ENCODE data around the gene JARID2. TPM values are rescaled to one million over a fixed set of nuclear protein-coding genes. Genes with fewer than 3 reads are reported as not detected.

JARID2 gene
- polyA plus RNA-seq, 1 donor (not counting 4 experiments of a cell fraction or from before 2014, with no cell fraction given): 11.0 TPM

- Histone ChIP-seq H3K36me3 (ENCODE audit: control insufficient read depth in 2 of 2, extremely low read depth in 1 of 2, insufficient read depth in 2 of 2, low read length in 2 of 2) (no peaks in the 10 kb centered on the region), H4K20me1 (ENCODE audit: control insufficient read depth, extremely low read depth, insufficient read depth, low read length) (peaks cover 4% of the 10 kb centered on the region), H3K27me3 (ENCODE audit: control insufficient read depth, extremely low read depth, insufficient read depth, low read length) (no peaks in the 10 kb centered on the region), H3K27ac (ENCODE audit: control insufficient read depth, insufficient read depth, low read length) (no peak overlapping the region), H3K4me3 (ENCODE audit: control insufficient read depth in 2 of 3, extremely low read depth in 1 of 3, insufficient read depth in 2 of 3, low read depth in 1 of 3, low read length in 3 of 3) (no peak overlapping the region), H3K4me2 (ENCODE audit: control insufficient read depth, extremely low read depth, insufficient read depth, low read depth, low read length) (no peak overlapping the region), H3K9ac (ENCODE audit: control insufficient read depth, extremely low read depth, insufficient read depth, low read length) (no peak overlapping the region), H3K4me1 (ENCODE audit: control insufficient read depth, extremely low read depth, insufficient read depth, low read length) (peaks cover 13% of the 10 kb centered on the region), H2AFZ (ENCODE audit: control insufficient read depth, low read length) (no peak overlapping the region), H3K9me1 (ENCODE audit: control insufficient read depth, extremely low read depth, insufficient read depth, low read length) (no peaks in the 10 kb centered on the region), H3K9me3 (ENCODE audit: control insufficient read depth, low read depth, low read length) (no peaks in the 10 kb centered on the region), H3K79me2 (ENCODE audit: control insufficient read depth, insufficient read depth, low read length) (peaks cover 93% of the 10 kb centered on the region)
- DNase-seq (ENCODE audit: low read depth, low spot score): no peak
- no peak for FAIRE-seq
- TF ChIP-seq, protein P1, sequence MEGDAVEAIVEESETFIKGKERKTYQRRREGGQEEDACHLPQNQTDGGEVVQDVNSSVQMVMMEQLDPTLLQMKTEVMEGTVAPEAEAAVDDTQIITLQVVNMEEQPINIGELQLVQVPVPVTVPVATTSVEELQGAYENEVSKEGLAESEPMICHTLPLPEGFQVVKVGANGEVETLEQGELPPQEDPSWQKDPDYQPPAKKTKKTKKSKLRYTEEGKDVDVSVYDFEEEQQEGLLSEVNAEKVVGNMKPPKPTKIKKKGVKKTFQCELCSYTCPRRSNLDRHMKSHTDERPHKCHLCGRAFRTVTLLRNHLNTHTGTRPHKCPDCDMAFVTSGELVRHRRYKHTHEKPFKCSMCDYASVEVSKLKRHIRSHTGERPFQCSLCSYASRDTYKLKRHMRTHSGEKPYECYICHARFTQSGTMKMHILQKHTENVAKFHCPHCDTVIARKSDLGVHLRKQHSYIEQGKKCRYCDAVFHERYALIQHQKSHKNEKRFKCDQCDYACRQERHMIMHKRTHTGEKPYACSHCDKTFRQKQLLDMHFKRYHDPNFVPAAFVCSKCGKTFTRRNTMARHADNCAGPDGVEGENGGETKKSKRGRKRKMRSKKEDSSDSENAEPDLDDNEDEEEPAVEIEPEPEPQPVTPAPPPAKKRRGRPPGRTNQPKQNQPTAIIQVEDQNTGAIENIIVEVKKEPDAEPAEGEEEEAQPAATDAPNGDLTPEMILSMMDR (optimal IDR thresholded peaks at IDR 0.05 in 1 of 3, IDR thresholded peaks at IDR 0.05 in 1 of 3, conservative IDR thresholded peaks at IDR 0.05 in 1 of 3; ENCODE audit: extremely low read depth in 1 of 3, insufficient read depth in 2 of 3, low read length in 3 of 3): no peak
- no peak for TF ChIP-seq EZH2 (IDR thresholded peaks at IDR 0.05; ENCODE audit: low read length)
- dilution Hi-C loops (cut with MboI; ENCODE audit: extremely low pct_ligation_motif_present, low sequenced_read_pairs): no loop called here
Measured at GRCh38 chr6:15403094-15403755, 157.4 kb downstream of the JARID2 start.

DNA sequence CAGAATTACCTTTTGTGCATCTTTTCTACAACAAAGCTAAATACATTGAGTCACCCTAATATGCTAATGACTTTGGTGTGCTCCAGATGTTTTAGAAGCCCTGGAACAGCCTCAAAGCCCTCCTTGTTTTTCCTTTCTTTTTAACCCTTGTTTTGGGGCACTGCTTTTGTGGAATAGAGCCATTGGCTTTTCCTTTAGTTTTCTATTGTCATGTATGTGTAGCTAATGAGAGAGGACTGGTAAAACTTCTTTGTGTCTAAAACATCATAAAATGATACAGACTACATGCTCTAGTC, 158.8 kb downstream of the JARID2 start:
- DNase-seq (ENCODE audit: low read depth, low spot score) (no peak), FAIRE-seq (no peak)
- H3K79me2 ChIP-seq (ENCODE audit: control insufficient read depth, insufficient read depth, low read length): peaks cover 90% of the 10 kb centered on the region
- H3K27me3 ChIP-seq (ENCODE audit: control insufficient read depth, extremely low read depth, insufficient read depth, low read length): no peaks in the 10 kb centered on the region
- H3K4me2 ChIP-seq (ENCODE audit: control insufficient read depth, extremely low read depth, insufficient read depth, low read depth, low read length): no peak overlapping the region
- TF ChIP-seq EZH2 (IDR thresholded peaks at IDR 0.05; ENCODE audit: low read length): no peak
- TF ChIP-seq, protein P1 (optimal IDR thresholded peaks at IDR 0.05 in 1 of 3, IDR thresholded peaks at IDR 0.05 in 1 of 3, conservative IDR thresholded peaks at IDR 0.05 in 1 of 3; ENCODE audit: extremely low read depth in 1 of 3, insufficient read depth in 2 of 3, low read length in 3 of 3): no peak
- no peaks in the 10 kb centered on the region for H3K36me3 ChIP-seq (ENCODE audit: control insufficient read depth in 2 of 2, extremely low read depth in 1 of 2, insufficient read depth in 2 of 2, low read length in 2 of 2)
- dilution Hi-C loops (cut with MboI; ENCODE audit: extremely low pct_ligation_motif_present, low sequenced_read_pairs): no loop called here
- H3K4me3 ChIP-seq (ENCODE audit: control insufficient read depth in 2 of 3, extremely low read depth in 1 of 3, insufficient read depth in 2 of 3, low read depth in 1 of 3, low read length in 3 of 3): no peak overlapping the region
- peaks cover 10% of the 10 kb centered on the region for H3K4me1 ChIP-seq (ENCODE audit: control insufficient read depth, extremely low read depth, insufficient read depth, low read length)
- no peaks in the 10 kb centered on the region for H4K20me1 ChIP-seq (ENCODE audit: control insufficient read depth, extremely low read depth, insufficient read depth, low read length)
- H3K9me3 ChIP-seq (ENCODE audit: control insufficient read depth, low read depth, low read length): no peaks in the 10 kb centered on the region
- H3K9ac ChIP-seq (ENCODE audit: control insufficient read depth, extremely low read depth, insufficient read depth, low read length): no peak overlapping the region
- no peak overlapping the region for H2AFZ ChIP-seq (ENCODE audit: control insufficient read depth, low read length)
- H3K27ac ChIP-seq (ENCODE audit: control insufficient read depth, insufficient read depth, low read length): no peak overlapping the region
- H3K9me1 ChIP-seq (ENCODE audit: control insufficient read depth, extremely low read depth, insufficient read depth, low read length): no peaks in the 10 kb centered on the region

Data from keratinocyte (primary cell).